HG02798 (cell line): Measurements from ENCODE around the gene ACAD10.
"Not testable (repeated sequence)": the region's sequence is repeated elsewhere in the genome, so short reads cannot be mapped to it uniquely, and the experiment has no call there.

ENCODE experiments used
- ATAC-seq: cut with Tn5 transposase; IDR thresholded peaks from one replicate; pipeline ENCODE4 v1.9.1; 2021; ENCODE audit warnings: mild to moderate bottlenecking; ENCODE audit not compliant: unreplicated experiment, poor library complexity

ACAD10 gene

GRCh38 chr12:111748151-111748672, 62.4 kb downstream of the ACAD10 start:
- no peak for ATAC-seq

- ATAC-seq, result no peak
Measured at GRCh38 chr12:111748867-111749266, 63.0 kb downstream of the ACAD10 start.

DNA sequence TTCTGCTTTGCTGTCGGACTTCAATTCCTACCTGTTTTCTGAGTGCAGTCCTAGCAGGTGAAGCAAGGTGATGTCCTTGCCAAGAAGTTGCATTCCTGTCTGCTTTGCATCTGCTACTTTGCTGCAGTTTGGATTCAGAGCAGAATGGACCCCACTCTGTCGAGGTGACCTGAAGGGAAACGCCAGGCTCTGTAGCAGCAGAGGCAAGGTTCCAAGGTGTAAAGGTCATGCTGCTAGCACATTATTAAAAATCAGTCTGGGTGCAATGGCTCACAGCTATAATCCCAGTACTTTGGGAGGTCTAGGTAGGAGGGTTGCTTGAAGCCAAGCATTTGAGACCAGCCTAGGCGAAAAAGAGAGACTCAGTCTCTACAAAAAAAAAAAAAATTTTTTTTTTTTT, 63.5 kb downstream of the ACAD10 start:
- ATAC-seq, result no peak

- no peak for ATAC-seq
Measured at GRCh38 chr12:111753144-111753881, 67.5 kb downstream of the ACAD10 start.

- no peak for ATAC-seq
Measured at GRCh38 chr12:111754671-111755070, 68.8 kb downstream of the ACAD10 start.

- no peak for ATAC-seq
Measured at GRCh38 chr12:111756196-111756595, 70.3 kb downstream of the ACAD10 start.

DNA sequence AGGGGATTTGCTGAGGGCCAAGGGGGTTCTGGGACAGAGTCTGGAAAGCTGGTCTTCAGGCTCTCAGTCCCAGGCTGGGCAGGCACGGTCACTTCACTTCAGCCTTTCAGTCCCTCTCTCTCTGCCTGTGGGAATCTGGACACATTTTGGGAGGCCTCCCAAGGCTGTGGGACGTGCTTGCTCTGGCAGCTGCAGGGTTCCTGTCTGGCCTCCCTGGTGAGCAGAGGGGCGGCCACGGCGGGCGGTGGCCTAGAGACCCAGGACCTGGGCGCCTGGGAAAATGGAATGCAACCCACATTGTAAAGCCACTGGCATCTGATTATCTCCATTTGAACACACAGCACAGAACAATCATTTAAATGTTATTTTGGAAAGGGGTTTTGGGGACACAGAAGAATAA, 70.8 kb downstream of the ACAD10 start:
- no peak for ATAC-seq

DNA sequence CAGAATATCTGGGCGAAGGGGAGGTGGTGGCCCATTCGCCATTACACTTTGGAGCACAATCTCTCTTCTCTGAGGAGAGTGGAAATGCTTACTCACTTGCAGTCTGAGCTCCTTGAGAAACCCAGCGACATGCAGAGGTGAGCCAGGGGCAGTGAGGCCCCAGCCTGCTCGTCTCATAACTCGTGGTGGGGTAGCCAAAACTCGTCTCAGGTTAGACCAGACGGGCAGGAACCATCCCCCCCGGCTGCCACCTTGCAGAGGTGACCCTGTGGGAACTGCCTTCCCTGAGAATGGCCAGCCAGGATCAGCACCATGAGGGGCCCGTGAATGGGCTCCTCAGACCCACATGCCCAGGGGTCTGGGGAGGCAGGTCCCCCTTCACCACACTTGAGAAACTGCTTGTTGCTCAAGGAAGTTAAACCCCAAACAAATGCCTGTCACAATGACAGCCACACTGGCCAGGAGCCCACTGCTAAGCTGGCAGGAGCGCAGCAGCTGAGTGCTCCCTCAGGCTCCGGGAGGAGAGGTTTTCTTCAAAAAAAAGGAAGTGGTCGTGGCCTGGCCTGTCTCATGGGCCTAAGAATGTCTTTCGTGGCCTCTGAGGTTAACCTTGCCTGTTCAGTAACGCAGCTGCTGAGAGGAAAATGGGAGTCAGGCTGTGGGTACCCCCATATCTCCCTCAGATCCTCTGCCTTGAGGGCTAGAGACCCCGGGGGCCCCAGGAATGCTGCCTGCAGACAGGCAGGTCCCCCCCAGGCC, 71.7 kb downstream of the ACAD10 start:
- ATAC-seq, result no peak

DNA sequence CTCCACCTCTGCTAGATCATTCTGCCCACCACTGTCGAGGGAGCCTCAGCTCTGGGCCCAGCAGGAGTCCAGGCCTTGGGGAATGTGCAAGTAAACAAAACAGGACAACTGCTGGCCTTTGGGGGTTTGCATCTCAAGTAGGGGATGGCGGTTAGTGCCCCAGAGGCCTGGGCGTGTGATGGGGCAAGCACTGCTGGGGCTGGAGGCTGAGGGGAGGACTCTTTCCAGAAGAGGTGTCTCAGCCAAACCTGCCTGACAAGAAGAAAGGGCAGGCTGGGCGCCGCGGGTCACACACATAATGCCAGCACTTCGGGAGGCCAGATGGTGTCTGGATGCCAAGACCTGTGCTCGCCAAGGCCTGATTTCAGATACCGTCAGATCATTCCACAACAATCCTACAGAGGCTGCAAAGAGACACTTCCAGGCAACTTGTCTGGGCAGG, 72.3 kb downstream of the ACAD10 start:
- no peak for ATAC-seq

- no peak for ATAC-seq
Measured at GRCh38 chr12:111759271-111759670, 73.4 kb downstream of the ACAD10 start.

GRCh38 chr12:111759991-111760390, 74.1 kb downstream of the ACAD10 start:
- ATAC-seq, result no peak

DNA sequence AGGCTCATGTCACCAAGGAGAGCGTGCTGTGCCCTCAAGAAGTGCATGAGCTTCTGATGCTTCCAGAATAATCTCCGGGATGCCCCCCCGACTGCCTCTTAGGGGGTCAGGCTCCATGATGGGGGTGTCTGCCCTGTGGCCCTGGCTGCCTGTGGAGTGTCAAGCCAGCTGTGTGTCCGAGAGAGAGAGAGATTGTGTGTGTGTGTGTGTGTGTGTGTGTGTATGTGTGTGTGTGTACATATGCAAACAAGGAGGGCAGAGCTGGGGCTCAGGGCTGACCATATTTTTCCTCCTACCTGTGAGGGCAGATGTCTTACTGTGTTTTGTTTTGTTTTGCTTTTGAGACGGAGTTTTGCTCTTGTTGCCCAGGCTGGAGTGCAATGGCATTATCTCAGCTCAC, 75.2 kb downstream of the ACAD10 start:
- ATAC-seq, result peak; percentile 53

DNA sequence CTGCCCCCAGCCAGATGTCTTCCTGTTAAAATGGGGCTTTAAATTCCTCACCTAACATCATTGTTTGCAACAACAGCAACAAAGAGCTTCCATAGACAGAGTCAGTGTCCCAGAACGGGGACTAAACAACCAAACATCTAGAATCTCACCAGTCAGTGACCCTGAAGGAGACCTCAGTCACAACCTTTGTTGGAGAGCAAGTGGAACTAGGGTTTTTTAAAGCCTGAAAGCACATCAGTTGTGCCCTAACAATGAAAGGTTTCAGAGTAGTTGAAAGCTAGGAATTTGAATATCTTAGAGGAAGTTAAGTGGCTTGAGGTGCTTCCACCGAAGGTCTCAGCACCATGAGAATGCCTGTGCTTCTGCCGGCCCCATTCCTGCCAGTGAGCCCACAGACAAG, 75.9 kb downstream of the ACAD10 start:
- no peak for ATAC-seq

DNA sequence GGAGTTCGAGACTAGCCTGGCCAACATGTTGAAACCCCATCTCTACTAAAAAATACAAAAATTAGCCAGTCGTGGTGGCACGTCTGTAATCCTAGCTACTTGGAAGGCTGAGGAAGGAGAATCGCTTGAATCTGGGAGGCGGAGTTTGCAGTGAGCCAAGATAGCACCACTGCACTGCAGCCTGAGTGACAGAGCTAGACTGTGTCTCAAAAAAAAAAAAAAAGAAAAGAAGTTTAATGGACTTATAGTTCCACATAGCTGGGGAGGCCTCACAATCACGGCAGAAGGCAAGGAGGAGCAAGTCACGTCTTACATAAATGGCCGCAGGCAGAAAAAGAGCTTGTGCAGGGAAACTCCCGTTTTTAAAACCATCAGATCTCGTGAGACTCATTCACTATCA, 77.7 kb downstream of the ACAD10 start:
- ATAC-seq, result not testable (repeated sequence)

GRCh38 chr12:111764120-111764821, 78.4 kb downstream of the ACAD10 start:
- peak; percentile 41 for ATAC-seq

DNA sequence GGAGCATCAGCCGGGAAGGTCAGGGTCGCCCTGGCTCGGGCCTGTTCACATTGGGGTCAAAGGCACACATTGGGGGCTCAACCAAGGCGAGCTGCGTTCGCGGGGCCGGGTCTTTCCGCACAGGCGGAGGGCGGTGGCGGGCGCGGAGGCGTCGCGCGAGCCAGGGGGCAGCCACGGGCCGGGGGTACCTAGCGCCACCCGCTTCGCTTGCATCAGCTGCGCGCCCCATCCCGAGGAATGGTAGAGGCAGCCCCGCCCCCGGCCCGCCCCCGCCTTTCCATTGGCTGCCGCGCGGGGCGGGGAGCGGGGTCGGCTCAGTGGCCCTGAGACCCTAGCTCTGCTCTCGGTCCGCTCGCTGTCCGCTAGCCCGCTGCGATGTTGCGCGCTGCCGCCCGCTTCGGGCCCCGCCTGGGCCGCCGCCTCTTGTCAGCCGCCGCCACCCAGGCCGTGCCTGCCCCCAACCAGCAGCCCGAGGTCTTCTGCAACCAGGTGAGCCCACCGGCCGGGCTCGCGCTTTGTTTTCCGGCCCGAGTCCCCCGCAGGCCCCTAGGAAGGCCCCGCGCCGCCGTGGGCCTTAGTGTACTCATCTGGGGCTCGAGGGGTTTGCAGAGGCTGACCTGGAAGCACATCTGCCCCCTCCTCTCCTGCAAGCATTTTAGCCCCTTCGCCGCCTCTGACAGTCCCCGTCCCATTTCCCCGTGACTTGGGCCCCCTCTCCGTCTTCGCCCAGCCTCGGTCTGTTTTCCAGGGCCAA, 80.9 kb downstream of the ACAD10 start, which contains the start of gene ALDH2:
TSS of gene ALDH2 (plus strand) at position 326 of the 754 bp plus-strand sequence. CDS start at position 376, 50 bp downstream.
- ATAC-seq, result peak; percentile 51

- no peak for ATAC-seq
Measured at GRCh38 chr12:111767362-111768158, 81.7 kb downstream of the ACAD10 start.

- no peak for ATAC-seq
Measured at GRCh38 chr12:111768159-111768895, 82.5 kb downstream of the ACAD10 start.

- no peak for ATAC-seq
Measured at GRCh38 chr12:111769599-111769998, 83.7 kb downstream of the ACAD10 start.
